ENCODE results near the gene GPATCH2.
"Not testable (repeated sequence)": the region's sequence is repeated elsewhere in the genome, so short reads cannot be mapped to it uniquely, and the experiment has no call there.

The GPATCH2 gene

DNA sequence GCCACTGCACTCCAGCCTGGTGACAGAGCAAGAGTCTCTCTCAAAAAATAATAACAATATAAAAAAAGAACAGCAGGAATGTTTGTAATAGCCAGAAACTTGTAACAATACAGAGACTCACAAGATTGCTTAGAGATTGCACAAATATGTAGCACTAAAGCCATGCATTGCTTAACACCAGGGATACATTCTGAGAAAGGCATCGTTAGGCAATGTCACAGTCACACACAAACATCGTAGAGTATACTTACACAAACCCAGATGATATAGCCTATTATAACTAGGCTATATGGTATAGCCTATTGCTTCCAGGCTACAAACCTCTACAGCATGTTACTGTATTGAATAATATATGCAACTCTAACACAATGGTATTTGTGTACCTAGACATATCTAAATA lies 45.3 kb downstream of the GPATCH2 start:
- TF ChIP-seq, protein P1, sequence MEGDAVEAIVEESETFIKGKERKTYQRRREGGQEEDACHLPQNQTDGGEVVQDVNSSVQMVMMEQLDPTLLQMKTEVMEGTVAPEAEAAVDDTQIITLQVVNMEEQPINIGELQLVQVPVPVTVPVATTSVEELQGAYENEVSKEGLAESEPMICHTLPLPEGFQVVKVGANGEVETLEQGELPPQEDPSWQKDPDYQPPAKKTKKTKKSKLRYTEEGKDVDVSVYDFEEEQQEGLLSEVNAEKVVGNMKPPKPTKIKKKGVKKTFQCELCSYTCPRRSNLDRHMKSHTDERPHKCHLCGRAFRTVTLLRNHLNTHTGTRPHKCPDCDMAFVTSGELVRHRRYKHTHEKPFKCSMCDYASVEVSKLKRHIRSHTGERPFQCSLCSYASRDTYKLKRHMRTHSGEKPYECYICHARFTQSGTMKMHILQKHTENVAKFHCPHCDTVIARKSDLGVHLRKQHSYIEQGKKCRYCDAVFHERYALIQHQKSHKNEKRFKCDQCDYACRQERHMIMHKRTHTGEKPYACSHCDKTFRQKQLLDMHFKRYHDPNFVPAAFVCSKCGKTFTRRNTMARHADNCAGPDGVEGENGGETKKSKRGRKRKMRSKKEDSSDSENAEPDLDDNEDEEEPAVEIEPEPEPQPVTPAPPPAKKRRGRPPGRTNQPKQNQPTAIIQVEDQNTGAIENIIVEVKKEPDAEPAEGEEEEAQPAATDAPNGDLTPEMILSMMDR (IDR thresholded peaks at IDR 0.05; ENCODE audit: insufficient read depth, low read depth, low read length, missing control alignments) = no peak
- H3K4me3 ChIP-seq (ENCODE audit: low read depth, low read length) = no peak overlapping the region
- DNase-seq (ENCODE audit: low read depth) = no peak

GRCh38 chr1:217584286-217584811 lies 46.5 kb downstream of the GPATCH2 start:
- H3K4me3 ChIP-seq (ENCODE audit: low read depth, low read length); DNase-seq (ENCODE audit: low read depth): not testable (repeated sequence)

DNA sequence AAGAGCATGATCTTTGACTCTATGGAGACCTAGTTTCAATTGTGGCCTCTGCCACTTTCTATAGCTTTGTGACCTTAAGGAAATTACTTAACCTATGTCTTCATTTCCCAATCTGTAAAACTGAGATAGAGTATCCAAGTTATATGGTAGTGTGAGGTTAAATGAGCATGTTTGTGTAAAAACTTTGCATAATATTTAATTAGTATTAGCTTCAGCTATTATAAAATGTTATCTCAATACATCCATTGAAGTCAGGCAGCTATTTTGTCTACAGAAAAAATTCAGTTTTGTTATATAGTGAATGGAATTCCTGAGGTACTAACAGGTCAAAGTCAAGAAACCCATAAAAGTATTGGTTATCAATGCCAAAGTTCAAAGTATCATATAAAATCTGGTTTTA lies 53.6 kb downstream of the GPATCH2 start:
- TF ChIP-seq, protein P1 (IDR thresholded peaks at IDR 0.05; ENCODE audit: insufficient read depth, low read depth, low read length, missing control alignments) = no peak
- no peak overlapping the region for H3K4me3 ChIP-seq (ENCODE audit: low read depth, low read length)
- no peak for DNase-seq (ENCODE audit: low read depth)

- DNase-seq (ENCODE audit: low read depth) = no peak
- no peak overlapping the region for H3K4me3 ChIP-seq (ENCODE audit: low read depth, low read length)
- TF ChIP-seq, protein P1 (IDR thresholded peaks at IDR 0.05; ENCODE audit: insufficient read depth, low read depth, low read length, missing control alignments) = no peak
Observed at GRCh38 chr1:217574265-217574949, 56.5 kb downstream of the GPATCH2 start.

DNA sequence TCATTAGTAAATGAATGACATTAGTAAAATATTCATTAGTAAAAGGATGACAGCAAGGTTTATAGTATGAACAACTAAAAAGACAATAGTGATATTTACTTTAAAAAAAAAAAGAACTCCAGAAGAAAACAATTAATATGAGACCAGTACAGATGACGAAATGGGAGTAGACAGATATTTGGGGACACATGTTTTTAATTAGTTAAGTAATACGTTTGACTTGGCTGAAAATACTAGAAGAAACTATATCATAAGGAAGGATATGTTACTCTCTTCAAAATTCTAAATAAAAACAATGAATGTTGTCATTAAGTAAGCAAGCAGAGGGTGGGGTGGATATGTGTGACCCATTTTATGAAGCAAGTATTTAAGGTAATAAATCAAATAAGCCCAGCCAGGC lies 61.9 kb downstream of the GPATCH2 start:
- no peak overlapping the region for H3K4me3 ChIP-seq (ENCODE audit: low read depth, low read length)
- DNase-seq (ENCODE audit: low read depth) = no peak
- TF ChIP-seq, protein P1 (IDR thresholded peaks at IDR 0.05; ENCODE audit: insufficient read depth, low read depth, low read length, missing control alignments) = no peak

DNA sequence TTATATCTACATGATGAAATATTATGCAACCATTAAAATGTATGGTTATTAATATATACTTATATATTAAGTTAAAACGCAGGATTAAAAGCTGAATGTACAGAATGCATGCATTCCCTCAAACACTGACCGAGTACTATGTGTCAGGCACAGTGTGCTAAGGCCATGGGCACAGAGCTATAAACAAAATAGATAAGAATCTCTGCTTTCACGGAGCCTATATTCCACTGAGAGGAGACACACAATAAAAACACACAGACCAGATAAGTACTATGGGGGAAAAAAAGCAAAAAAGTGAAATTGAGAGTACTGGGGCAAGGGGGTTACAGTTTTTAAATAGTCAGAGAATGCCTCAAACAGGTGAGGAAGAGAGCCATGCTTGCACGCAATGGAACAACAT lies 62.7 kb downstream of the GPATCH2 start:
- DNase-seq (ENCODE audit: low read depth) = no peak
- no peak overlapping the region for H3K4me3 ChIP-seq (ENCODE audit: low read depth, low read length)
- TF ChIP-seq, protein P1 (IDR thresholded peaks at IDR 0.05; ENCODE audit: insufficient read depth, low read depth, low read length, missing control alignments) = no peak

DNA sequence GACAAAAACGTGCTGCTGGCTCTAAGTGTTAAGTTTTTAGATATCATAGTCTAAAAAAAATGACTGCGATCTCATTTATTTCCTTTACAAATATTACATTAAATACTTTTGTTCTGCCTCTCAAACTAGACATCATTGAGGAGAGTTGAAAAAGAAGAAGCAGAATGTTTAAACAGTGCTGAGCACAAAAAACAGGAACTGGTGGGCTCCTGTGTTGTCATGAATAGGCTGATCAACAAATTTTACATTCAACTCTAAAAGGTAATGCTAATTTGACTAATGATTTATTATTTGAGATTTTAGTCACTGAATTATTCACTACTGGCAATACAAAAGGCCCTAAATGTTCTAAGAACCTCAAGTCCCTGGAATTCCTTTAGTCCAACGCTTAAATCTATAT lies 66.1 kb downstream of the GPATCH2 start:
- TF ChIP-seq, protein P1 (IDR thresholded peaks at IDR 0.05; ENCODE audit: insufficient read depth, low read depth, low read length, missing control alignments) = no peak
- DNase-seq (ENCODE audit: low read depth) = no peak
- H3K4me3 ChIP-seq (ENCODE audit: low read depth, low read length) = no peak overlapping the region

Measured in GM12865 (cell line).